HL-60 (cell line): Measurements from ENCODE around the gene TMEM178A.

Experiments
- DNase-seq, 2 experiments: peaks; one replicate each; pipeline ENCODE4 v3.0.0-alpha.2; 2010 to 2020; ENCODE audit warnings: low read depth in 1 of 2, low spot score in 1 of 2
- H3K27ac ChIP-seq: fragments of 250-450 bp; sonication (Bioruptor Pico); replicated peaks from 2 replicates; pipeline ENCODE4 v1.5.1; 2020; ENCODE audit warnings: mild to moderate bottlenecking, moderate library complexity
- H3K27me3 ChIP-seq: fragments of 250-450 bp; sonication (Bioruptor Pico); 2 replicates; pipeline ENCODE4 v1.5.1; 2021; ENCODE audit warnings: mild to moderate bottlenecking, moderate library complexity; ENCODE audit not compliant: insufficient read depth, poor library complexity, severe bottlenecking
- H3K4me3 ChIP-seq: replicated peaks from 2 replicates; pipeline ENCODE4 v1.5.1; 2011; ENCODE audit warnings: mild to moderate bottlenecking, control low read depth, low read length; ENCODE audit not compliant: insufficient read depth
- GABPA ChIP-seq: IDR thresholded peaks from 2 replicates; pipeline ENCODE4 v1.6.1; 2012; ENCODE audit warnings: low read depth
- POLR2AphosphoS5 ChIP-seq: IDR thresholded peaks from 2 replicates; pipeline ENCODE4 v1.6.1; 2012; ENCODE audit warnings: low read depth
- SPI1 ChIP-seq: IDR thresholded peaks from 2 replicates; pipeline ENCODE4 v1.6.1; 2012; ENCODE audit warnings: low read depth, mild to moderate bottlenecking, borderline replicate concordance
- TF ChIP-seq, protein P1 (sequence below): IDR thresholded peaks from one replicate; pipeline ENCODE4 v1.5.1; 2011; ENCODE audit warnings: low read length, control low read depth, inconsistent platforms; ENCODE audit not compliant: insufficient read depth
- TF ChIP-seq, protein P2 (sequence below): IDR thresholded peaks from 2 replicates; pipeline ENCODE4 v1.6.1; 2012; ENCODE audit warnings: low read depth; ENCODE audit not compliant: insufficient replicate concordance

The TMEM178A gene

GRCh38 chr2:39705638-39706037 lies 39.9 kb downstream of the TMEM178A start:
- no peak for DNase-seq
- Histone ChIP-seq H3K27me3 (no peaks in the 10 kb centered on the region), H3K27ac (no peak overlapping the region), H3K4me3 (no peak overlapping the region)
- TF ChIP-seq, protein P1, sequence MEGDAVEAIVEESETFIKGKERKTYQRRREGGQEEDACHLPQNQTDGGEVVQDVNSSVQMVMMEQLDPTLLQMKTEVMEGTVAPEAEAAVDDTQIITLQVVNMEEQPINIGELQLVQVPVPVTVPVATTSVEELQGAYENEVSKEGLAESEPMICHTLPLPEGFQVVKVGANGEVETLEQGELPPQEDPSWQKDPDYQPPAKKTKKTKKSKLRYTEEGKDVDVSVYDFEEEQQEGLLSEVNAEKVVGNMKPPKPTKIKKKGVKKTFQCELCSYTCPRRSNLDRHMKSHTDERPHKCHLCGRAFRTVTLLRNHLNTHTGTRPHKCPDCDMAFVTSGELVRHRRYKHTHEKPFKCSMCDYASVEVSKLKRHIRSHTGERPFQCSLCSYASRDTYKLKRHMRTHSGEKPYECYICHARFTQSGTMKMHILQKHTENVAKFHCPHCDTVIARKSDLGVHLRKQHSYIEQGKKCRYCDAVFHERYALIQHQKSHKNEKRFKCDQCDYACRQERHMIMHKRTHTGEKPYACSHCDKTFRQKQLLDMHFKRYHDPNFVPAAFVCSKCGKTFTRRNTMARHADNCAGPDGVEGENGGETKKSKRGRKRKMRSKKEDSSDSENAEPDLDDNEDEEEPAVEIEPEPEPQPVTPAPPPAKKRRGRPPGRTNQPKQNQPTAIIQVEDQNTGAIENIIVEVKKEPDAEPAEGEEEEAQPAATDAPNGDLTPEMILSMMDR, result no peak
- TF ChIP-seq GABPA (no peak), SPI1 (no peak), POLR2AphosphoS5 (no peak)
- TF ChIP-seq, protein P2, sequence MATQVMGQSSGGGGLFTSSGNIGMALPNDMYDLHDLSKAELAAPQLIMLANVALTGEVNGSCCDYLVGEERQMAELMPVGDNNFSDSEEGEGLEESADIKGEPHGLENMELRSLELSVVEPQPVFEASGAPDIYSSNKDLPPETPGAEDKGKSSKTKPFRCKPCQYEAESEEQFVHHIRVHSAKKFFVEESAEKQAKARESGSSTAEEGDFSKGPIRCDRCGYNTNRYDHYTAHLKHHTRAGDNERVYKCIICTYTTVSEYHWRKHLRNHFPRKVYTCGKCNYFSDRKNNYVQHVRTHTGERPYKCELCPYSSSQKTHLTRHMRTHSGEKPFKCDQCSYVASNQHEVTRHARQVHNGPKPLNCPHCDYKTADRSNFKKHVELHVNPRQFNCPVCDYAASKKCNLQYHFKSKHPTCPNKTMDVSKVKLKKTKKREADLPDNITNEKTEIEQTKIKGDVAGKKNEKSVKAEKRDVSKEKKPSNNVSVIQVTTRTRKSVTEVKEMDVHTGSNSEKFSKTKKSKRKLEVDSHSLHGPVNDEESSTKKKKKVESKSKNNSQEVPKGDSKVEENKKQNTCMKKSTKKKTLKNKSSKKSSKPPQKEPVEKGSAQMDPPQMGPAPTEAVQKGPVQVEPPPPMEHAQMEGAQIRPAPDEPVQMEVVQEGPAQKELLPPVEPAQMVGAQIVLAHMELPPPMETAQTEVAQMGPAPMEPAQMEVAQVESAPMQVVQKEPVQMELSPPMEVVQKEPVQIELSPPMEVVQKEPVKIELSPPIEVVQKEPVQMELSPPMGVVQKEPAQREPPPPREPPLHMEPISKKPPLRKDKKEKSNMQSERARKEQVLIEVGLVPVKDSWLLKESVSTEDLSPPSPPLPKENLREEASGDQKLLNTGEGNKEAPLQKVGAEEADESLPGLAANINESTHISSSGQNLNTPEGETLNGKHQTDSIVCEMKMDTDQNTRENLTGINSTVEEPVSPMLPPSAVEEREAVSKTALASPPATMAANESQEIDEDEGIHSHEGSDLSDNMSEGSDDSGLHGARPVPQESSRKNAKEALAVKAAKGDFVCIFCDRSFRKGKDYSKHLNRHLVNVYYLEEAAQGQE, result no peak

DNA sequence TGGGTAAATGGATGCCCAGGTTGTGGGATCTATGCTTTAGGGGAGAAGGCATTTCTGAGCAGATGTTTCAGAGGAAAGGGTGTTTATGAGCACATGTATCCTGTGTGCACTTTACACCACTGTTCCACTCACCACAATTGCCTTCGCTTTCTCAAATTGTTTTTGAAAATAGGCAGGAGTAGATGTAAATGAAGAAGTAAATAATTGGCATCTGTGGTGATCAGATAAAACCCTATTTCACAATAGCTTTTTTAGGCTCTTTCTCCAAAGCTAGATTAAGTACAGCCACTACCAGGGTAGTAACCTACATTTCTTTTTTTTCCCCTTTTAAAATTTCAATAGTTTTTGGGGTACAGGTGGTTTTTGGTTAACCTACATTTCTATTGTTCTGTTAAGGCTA lies 40.6 kb downstream of the TMEM178A start:
- no peaks in the 10 kb centered on the region for H3K27me3 ChIP-seq
- TF ChIP-seq GABPA (no peak), POLR2AphosphoS5 (no peak), SPI1 (no peak)
- TF ChIP-seq, protein P1, result no peak
- TF ChIP-seq, protein P2, result no peak
- no peak for DNase-seq

DNA sequence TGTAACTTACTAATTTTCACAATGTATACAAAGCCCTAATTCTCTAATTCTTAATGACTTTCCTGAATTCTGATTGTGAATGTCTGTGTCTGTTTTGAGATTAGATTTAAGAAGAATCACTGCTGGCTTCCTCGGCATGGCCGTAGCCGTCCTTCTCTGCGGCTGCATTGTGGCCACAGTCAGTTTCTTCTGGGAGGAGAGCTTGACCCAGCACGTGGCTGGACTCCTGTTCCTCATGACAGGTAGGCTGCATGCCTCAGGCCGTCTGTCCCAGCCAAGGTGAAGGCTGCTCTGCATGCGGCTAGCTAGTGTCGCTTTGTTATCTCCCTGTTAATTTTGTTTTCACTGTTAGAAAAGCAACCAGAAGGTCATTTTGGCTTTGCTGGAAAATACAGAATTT lies 41.2 kb downstream of the TMEM178A start:
- Histone ChIP-seq H3K27ac (no peak overlapping the region), H3K27me3 (no peaks in the 10 kb centered on the region), H3K4me3 (no peak overlapping the region)
- no peak for DNase-seq
- TF ChIP-seq GABPA (no peak), SPI1 (no peak), POLR2AphosphoS5 (no peak)
- TF ChIP-seq, protein P2, result no peak
- TF ChIP-seq, protein P1, result no peak

More for the DNA sequence above, 40.6 kb downstream of the TMEM178A start:
- H3K27ac ChIP-seq, result no peak overlapping the region
- no peak overlapping the region for H3K4me3 ChIP-seq
